Measurements from ENCODE around the gene TNC. TPM values are rescaled to one million over a fixed set of nuclear protein-coding genes. Genes with fewer than 3 reads are reported as not detected.

Gene TNC
- total RNA-seq, 1 donor from 2014 or later, result 95.2 TPM

- Mint-ChIP-seq H3K27me3 (peaks cover 7% of the 10 kb centered on the region), H3K4me1 (ENCODE audit: unreplicated experiment) (peaks cover 20% of the 10 kb centered on the region), H3K4me3 (no peak overlapping the region), H3K27ac (no peak overlapping the region), H3K36me3 (peaks cover 4% of the 10 kb centered on the region), H3K9me3 (peaks cover 16% of the 10 kb centered on the region)
- TF ChIP-seq CTCF (conservative IDR thresholded peaks at IDR 0.05), result no peak
- no peak for DNase-seq (ENCODE audit: extremely low spot score, unreplicated experiment)
Measured at GRCh38 chr9:115161446-115161845, 43.5 kb upstream of the TNC start.

- DNase-seq (ENCODE audit: extremely low spot score, unreplicated experiment), result no peak
- peaks cover 3% of the 10 kb centered on the region for H3K27me3 Mint-ChIP-seq
- no peak overlapping the region for H3K27ac Mint-ChIP-seq
- H3K9me3 Mint-ChIP-seq, result peaks cover 11% of the 10 kb centered on the region
- no peak overlapping the region for H3K4me3 Mint-ChIP-seq
- H3K4me1 Mint-ChIP-seq (ENCODE audit: unreplicated experiment), result peaks cover 12% of the 10 kb centered on the region
- no peaks in the 10 kb centered on the region for H3K36me3 Mint-ChIP-seq
- TF ChIP-seq CTCF (conservative IDR thresholded peaks at IDR 0.05), result no peak
Measured at GRCh38 chr9:115158661-115159481, 40.9 kb upstream of the TNC start.

- DNase-seq (ENCODE audit: extremely low spot score, unreplicated experiment), result no peak
- peaks cover 3% of the 10 kb centered on the region for H3K27me3 Mint-ChIP-seq
- H3K36me3 Mint-ChIP-seq, result no peaks in the 10 kb centered on the region
- no peak for TF ChIP-seq CTCF (conservative IDR thresholded peaks at IDR 0.05)
- H3K4me1 Mint-ChIP-seq (ENCODE audit: unreplicated experiment), result peaks cover 5% of the 10 kb centered on the region
- H3K9me3 Mint-ChIP-seq, result peaks cover 5% of the 10 kb centered on the region
- no peak overlapping the region for H3K4me3 Mint-ChIP-seq
- H3K27ac Mint-ChIP-seq, result no peak overlapping the region
Measured at GRCh38 chr9:115157245-115157674, 39.3 kb upstream of the TNC start.

- H3K27me3 Mint-ChIP-seq, result no peaks in the 10 kb centered on the region
- no peak for DNase-seq (ENCODE audit: extremely low spot score, unreplicated experiment)
- no peaks in the 10 kb centered on the region for H3K4me1 Mint-ChIP-seq (ENCODE audit: unreplicated experiment)
- peaks cover 5% of the 10 kb centered on the region for H3K9me3 Mint-ChIP-seq
- H3K27ac Mint-ChIP-seq, result no peak overlapping the region
- no peak for TF ChIP-seq CTCF (conservative IDR thresholded peaks at IDR 0.05)
- no peaks in the 10 kb centered on the region for H3K36me3 Mint-ChIP-seq
- H3K4me3 Mint-ChIP-seq, result no peak overlapping the region
Measured at GRCh38 chr9:115155037-115155436, 37.1 kb upstream of the TNC start.

GRCh38 chr9:115154617-115155016, 36.7 kb upstream of the TNC start:
- Mint-ChIP-seq H3K9me3 (peaks cover 5% of the 10 kb centered on the region), H3K36me3 (no peaks in the 10 kb centered on the region), H3K27me3 (no peaks in the 10 kb centered on the region), H3K4me3 (no peak overlapping the region), H3K4me1 (ENCODE audit: unreplicated experiment) (no peaks in the 10 kb centered on the region), H3K27ac (no peak overlapping the region)
- no peak for DNase-seq (ENCODE audit: extremely low spot score, unreplicated experiment)
- no peak for TF ChIP-seq CTCF (conservative IDR thresholded peaks at IDR 0.05)

All from type B pancreatic cell (in vitro differentiated cells).